Activated CD4-positive, alpha-beta T cell treated with anti-CD3 and anti-CD28 coated beads, Interleukin-2, amount 50 U/mL, for 24 hours (primary cell): ENCODE data around the gene UNC5C.

Source experiments
- DNase-seq, 2 donors: peaks; one replicate each; pipeline ENCODE4 v3.0.0-alpha.2; 2020; ENCODE audit warnings: low read depth in 1 of 2, low spot score in 1 of 2

Gene UNC5C

DNA sequence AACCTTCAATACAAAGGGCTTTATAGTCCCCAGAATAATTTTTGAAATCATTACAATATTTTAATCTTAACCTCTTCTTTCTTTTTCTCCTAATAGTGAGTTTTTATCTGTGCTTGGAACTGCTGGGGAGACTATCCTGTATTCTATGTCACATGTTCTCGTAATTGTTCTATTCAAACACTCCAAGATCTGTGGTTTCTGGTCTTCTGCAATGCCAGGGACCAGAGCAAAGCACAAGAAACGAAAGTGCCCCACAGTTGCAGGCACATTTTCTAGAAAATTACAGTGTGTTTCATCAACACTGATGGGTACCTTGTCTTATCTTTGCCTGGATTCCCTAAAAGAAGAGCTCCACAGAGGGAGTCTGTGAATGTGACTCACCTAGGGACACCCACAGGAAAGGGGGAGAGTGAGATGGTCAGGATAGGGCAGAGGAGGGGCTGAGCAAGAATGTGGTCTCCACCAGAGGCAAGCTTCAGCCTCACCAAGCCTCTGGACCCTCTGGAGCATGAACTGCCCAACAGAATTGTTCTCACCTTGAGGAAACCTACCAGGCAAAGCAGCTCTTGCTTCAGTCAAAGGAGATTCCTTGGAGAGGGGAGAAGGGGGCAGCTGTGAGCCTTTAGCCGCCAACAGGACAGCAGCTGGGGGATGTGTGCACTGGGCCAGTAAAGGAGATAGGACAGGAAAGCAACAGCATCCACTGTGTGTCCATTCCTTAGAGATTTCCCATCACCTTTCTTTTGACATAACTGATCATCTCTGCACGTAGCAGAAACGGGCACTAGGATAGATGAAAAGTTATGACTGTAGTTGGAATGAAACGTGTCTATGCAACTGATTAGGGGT, 25.9 kb downstream of the UNC5C start:
- DNase-seq = no peak

DNA sequence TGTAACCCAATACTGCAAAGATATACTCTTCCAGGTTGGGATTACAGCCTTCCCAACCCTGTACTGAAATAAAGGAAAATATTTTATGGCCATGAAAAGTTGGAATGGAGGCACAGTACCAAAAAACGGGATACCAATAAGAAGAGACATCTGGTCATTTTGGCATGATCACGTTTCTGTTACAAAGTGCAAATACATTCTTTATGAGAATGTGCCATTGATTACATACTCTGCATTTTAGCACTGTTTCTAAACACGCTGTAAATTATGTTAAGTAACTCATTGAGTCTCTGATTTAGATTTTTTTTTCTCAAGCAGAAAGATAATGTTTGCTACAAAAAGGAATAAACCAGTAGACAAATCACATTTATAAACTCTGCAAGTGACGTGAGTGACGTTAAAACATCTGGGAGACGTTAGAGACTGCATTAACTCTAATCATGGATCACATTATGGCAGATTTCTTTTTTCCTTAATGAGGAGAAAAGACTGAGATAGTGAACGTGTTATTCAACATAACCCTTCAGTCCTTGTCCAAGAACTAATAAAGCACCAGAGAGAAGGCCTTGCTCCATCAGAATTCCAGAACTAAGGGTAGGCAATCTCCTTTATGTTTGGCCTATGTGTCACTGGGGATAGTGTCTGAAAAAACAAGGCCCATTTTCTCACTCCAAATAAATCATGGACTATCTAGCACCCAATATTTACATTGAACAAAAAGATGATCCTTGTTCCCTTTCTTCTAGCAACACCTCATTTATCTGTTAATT, 31.0 kb downstream of the UNC5C start:
- no peak for DNase-seq

DNA sequence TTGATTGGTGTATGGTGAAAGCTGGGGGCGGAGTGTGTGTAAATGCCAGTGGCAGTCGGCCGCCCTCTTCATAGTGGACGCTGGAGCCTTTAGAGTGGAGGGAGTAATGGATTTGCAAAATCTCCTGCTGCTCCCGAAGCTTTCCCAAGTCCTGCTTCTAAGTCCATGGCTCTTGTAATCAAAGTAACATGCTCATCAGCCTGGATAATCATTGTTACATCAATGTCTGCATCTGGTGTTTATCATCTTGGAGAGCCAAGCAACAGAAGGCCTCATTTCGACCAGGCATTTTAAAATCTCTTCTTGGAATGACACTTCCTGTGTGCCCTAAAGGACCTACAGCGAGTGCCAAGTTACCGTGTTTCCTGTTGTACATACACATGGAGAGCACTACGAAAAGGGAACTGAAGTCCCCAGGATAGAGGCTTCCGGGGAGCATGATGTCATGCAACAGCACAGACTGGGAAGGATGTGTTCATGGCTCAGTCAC, 32.2 kb downstream of the UNC5C start:
- DNase-seq = no peak

DNA sequence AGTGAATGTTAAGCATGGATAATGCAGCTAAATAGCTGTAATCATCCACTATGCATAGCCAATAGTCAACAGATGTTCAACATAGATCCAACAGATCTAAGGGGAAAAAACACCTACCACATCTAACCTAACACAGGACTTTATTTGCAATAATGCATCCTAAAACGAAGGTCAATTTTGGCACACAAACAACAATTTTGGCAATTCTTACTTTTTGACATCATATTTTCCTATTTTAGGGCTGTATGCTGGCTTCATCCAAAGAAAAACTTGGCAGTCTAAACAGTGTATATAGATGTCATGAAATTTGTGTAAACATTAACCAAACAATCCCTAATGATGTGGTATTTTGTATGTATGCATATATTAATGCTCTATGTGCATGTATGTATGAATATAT, 33.2 kb downstream of the UNC5C start:
- no peak for DNase-seq

DNA sequence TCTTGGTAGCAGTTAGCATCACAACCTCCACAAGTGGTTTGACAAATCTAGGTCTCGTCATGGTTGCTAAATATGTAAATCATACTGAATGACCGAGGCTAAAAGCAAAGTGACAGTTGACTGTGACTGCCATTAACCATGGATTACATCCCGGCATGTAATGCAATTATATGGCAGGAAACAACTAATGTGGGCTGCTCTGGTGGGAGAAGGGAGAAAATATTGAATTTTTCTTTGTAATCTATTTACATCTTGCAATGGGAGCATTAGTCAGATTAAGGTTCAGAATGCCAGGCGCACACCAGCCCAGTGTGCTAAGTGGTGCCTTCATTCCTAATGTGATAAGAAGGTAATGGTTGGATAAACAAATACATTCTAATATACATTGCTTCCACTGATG, 35.8 kb downstream of the UNC5C start:
- DNase-seq = no peak

DNA sequence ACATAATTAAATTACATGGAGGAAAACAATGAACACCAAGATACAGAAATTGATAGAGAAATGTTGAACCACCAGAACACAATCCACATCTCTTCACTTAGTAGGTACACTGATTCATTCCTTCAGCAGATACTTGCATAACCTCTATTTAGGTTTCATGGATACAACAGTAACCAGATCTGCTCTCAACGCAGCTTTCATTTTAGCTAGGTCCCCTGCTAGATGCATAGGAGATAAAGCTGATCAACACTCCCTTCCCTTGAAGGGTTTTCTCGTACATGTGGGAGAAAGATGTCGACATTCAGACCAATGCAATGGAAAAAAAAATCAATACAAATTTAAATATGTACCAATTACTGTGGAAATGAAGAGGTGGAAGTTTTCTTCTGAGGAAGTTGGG, 37.3 kb downstream of the UNC5C start:
- DNase-seq = no peak

DNA sequence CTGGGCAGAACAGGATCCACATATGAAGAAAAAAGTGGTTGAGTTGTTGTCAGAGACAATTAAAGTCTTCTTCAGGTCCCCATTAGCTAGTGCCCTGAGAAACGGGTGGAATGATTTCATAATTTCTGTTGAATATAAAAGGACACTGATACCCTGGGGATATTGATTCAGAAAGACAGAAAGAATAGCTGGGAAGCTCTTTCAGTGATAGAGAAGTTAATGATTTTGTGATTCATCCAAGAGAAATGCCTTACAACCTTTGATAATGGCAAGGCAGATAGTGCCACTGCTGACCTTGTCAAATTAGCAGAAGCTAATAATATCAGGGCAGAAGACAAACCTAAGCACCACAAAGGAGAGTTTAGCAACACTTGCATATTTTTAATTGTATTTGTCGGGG, 37.9 kb downstream of the UNC5C start:
- DNase-seq = no peak

DNA sequence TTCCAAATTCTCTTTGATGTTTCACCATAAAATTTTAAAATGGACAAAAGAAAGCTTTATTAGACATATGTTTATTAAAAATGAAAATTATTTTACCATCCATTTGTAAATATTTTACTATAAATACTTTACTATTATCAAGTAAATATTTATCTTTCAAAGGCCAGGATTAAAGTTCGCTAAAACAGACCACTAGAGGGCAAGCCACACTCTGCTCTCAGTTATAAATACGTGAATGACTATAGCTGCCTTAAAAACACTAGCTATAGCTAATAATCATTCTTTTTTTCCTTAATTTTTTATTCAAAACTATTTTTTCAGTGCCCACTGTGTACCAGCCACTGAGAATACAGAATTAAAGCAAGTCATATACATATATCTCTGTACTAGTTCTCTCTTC, 38.6 kb downstream of the UNC5C start:
- no peak for DNase-seq

DNA sequence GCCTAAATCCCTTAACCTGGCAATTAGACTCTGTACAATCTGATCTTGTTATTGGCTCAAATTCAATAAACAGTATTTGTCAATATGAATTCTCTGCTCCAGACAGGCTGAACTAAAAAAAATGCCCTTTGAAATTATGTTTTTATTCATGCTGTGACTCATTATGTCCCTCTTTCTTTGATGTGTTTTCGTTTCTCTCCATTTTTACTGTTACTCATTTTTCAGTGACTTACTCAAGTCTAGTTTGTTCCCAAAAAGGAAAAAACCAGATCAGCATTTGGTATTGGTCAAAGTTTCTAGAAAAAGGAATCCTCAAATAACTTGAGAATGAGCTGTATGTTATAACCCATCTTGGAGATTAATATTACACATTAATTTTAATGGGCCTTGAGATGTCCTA, 40.4 kb downstream of the UNC5C start:
- DNase-seq = no peak

DNA sequence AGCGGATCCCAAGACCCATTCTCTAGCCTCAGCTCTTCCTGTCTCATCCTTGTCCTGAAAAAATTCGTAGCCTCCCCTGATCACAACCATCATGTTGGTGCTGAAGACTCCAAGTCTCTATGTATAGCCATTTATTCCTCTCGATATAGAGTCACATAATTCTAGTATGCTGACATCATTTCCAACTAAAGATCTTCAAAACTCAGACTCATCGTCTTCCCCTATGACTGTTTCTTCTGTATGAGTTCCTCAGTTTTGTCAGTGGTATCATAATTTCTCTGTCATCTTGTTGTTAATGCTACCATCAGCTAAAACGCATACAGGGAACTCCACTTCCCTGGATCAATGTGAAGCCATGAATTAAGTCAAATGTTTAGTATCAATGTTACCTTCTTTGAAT, 41.2 kb downstream of the UNC5C start:
- no peak for DNase-seq

DNA sequence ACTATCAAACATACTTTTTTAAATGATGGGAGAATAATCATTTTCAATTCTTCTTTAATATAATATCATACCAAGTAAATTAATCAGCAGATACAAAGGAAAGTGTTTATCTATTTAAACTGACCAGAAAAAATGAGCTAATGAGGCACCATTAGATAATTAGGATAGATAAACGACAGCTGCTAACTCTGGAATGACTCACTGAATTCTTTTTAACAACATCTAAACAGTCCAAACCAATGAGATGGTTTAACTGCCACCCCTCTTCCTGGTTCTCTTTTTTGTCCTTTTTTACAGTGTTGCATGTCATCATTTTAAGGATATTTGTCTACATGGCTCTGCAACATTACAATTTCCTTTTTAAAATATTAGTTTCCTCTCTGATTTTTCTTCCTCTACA, 41.6 kb downstream of the UNC5C start:
- no peak for DNase-seq

DNA sequence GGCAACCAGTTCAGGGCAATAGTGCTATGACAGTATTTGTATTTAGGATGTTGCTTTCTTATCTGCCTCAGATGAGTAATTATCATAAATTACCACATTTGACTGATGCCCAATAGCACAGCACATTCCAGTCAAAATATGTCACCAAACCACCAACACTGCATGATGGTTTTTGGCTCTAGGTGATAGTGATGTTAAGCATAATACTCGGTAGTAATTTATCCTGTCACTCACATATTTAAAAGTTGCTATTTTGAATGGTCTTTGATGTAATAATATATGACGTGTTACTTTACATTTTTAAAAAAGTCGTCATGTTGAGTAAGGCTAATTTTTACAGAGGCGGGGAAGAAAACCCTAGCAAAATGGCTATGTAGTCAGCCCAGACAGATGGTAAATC, 42.5 kb downstream of the UNC5C start:
- no peak for DNase-seq

DNA sequence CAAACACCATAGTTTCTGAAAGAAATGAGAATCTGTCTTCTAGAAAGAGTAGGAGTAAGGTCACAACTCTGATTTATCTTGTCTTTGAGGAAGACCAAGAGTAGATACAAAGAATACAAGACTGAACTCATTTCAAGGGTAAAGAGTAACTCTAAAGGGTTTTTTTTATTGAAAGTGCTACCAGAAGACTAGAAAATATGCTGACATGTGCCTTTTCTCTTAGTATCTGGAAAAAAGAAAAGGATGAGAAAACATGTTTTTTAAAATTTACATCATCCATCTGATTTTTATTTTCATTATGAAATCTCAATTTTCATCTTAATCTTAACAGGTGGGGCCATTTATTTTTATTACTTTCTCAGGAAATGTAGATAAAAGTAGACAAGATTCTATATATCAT, 43.0 kb downstream of the UNC5C start:
- DNase-seq = no peak

DNA sequence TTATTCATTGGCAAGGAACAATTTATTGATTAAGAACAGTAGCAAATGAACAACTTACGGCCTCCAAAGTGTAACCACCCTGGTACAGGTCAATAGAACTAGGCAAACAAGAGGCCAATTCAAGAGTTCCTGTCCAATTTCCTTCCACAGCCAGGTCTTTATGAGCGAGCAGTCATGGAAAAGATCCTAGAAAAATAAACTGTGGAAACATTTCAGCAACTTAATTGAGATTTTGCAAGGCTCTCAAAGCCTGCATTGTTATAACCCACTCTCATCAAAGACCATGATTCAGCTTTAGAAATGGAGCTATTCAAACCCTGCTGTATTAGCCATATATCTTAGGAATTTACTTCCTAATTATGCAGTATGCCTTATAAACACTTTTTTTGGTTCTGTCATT, 43.6 kb downstream of the UNC5C start:
- no peak for DNase-seq

DNA sequence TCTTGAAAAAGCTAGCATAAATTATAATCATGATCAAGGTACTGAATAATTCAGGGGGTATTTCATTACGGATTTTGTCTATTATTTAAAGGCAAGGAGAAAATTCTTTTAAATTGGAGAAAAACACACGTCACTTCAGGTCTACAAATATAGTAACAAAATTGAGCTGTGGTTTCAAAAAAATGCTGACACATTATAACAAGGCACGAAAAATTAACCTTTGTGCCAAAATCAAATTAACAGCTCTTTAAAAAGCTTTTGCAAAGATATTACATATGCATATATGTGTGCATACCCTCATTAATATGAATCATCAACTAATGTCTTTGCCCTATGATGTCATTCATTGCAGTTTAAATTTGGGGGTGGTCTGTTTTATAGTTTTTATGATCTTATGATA, 44.3 kb downstream of the UNC5C start:
- DNase-seq = no peak

DNA sequence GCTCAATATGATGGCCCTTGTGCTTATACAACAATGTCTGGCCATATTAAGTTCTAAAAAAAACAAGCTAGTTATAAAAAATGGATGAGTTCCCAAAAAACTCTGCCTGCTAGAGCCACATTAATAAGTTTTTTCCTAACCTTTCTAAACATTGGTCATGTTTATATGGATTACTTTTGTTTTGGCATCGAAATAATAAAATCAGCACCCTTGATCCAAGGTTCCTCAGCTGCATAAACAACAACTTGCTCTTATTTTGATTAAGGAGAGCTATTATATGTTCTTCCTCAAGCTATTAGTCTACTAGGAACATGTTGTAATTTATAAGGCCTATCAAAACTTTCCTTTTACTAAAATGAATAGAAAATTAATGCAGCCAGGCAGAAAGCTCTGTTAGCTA, 48.4 kb downstream of the UNC5C start:
- no peak for DNase-seq

DNA sequence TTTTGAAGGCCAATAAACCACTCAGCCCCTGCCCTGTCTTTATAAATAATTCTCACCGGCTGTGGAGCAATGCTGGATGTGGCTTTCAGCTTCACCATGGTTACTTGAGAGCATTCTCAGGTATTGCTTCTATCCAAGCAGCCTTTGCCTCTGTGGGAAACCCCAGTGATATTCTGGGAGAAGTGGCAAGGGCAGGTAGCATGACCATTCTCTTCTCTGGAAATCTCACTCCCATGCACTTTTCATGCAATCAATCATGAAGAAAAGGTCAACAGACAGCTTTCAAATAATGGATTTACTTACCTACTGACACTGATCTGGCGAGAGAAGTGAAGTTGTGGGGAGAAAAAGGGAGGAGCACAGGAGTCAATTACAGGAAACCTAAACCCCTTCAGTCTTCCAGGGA, 49.5 kb downstream of the UNC5C start:
- no peak for DNase-seq

DNA sequence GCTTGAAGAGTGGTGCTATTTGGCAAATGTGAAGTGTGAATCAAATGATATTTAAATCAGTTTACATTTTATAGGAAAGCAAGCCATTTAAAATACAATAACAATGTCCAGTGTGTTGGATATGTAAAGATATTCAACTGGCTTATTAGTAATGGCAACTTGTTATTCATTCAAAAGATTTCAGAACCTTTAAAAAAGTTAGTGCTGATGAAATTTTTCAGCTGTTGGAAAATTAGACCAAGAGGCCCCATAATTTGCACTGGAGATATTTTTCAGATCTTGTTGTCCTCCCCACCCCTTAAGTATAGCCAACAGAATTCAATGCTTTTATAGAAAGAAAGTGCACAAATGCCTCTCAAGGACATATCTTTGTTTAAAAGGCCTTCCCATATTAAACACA, 54.6 kb downstream of the UNC5C start:
- no peak for DNase-seq

DNA sequence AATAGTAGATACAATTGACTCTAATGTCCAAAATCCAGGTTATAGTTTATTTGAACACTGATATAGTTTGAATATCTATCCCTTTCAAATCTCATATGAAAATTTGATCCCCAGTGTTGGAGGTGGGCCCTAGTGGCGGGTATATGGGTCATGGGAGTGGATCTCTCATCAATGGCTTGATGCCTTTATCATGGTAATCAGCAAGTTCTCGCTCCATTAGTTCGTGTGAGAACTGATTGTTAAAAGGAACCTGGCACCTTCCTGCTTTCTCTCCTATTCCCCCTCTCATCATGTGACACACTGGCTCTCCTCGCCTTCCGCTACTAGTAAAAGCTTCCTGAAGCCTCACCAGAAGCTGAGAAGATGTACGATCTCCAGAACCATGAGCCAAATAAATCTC, 70.1 kb downstream of the UNC5C start:
- no peak for DNase-seq

DNA sequence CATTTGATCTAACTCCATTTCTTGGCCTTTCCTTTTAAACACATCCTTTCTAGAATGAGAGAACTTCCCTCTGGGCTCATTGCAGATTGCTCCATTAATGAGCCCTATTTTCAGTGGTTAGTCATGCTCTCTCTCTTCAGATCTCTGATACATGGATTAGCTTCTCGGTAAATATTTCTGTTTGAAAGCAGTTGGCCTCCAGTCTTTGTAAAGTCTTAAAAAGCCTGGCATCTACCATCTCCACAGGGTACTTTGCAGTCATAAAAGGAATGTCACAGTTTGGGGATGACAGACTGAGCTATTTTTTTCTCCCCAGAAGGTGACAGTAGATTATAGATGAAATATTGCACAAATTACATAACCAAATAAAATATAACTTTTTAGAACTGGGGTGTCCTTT, 72.7 kb downstream of the UNC5C start:
- no peak for DNase-seq

DNA sequence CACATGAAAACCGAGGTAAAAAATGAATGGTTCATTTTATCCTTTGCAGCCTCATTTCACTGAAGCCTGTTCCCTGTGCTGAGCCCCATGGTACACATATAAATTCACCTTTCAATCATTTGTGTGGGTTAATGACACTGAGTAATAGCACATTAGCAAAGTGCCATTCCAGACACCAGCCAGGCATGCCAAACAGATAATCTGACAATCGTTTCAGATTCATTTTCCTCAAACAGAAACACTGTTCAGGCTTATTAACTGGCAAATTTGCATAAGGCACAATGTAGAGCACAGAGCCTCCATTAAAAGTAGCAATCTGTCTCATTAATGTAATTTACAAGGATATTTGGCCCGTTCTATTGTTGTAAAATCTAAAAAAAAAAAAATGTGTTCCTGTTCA, 76.2 kb downstream of the UNC5C start:
- no peak for DNase-seq

DNA sequence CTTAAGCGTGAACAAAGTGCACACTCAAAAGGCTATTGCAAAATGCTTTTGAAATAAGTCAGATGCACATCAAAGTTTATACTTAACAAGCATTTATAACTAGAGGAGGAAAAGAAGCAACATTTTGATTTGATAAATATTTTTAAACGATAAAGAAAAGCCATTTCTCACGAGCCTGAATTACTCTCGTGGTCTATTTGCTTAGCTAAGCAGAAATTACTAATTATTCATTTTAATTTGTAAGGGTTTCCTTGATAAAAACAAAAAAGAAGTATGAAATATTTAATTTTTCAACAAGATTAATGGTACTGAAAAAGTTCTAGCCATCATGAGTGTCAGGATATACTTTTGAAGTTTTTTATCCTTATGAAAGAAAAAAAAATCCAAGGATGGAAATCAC, 78.2 kb downstream of the UNC5C start:
- no peak for DNase-seq

DNA sequence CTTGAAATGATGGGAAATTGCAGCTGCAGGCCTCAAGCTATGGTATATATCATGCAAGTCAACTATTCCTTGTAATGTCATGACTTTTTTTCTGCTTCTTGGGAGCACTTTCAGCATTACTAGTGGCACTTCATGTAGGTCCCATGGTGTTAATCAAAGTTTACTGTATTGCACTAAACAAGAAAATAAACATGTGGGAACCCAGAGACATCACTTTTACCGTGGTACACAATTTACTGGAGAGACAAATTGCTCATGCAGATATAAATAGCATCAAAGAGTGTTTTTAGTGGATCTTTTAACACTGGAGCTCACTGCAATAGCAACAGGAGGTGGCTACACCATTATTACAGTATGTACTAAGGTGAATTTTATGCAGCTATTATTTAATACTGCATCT, 79.2 kb downstream of the UNC5C start:
- DNase-seq = no peak
